ENCODE data around the gene RBM10. TPM values are rescaled to one million over a fixed set of nuclear protein-coding genes. Genes with fewer than 3 reads are reported as not detected.

RBM10 gene
- polyA plus RNA-seq, 1 experiment: 19.6 TPM

DNA sequence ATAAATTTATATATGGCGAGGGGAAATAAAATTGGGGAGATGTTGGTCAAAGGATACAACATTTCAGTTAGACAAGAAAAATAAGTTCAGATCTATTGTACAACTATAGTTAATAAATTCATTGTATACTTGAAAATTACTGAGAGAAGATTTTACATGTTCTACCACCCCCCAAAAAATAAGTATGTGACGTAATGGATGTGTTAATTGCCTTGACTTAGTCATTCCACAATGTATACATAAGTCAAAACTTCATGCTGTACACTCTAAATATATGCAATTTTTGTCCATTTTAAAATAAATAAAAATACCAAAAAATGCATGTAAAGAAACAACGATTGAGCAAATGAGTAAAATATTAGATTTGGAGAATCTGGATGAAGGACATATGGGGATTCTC lies 89.6 kb downstream of the RBM10 start:
- peak overlapping the region; percentile 64 for H3K4me3 ChIP-seq (ENCODE audit: low read depth, low read length)
- no peak overlapping the region for H3K27ac ChIP-seq (ENCODE audit: low read depth, low read length)
- CTCF ChIA-PET: no interaction called here
- H3K9me3 ChIP-seq (ENCODE audit: control insufficient read depth, insufficient read depth, low read length): no peaks in the 10 kb centered on the region
- H3K27me3 ChIP-seq (ENCODE audit: control insufficient read depth, insufficient read depth, low read length): no peaks in the 10 kb centered on the region
- POLR2A ChIA-PET: no interaction called here
- TF ChIP-seq, protein P1, sequence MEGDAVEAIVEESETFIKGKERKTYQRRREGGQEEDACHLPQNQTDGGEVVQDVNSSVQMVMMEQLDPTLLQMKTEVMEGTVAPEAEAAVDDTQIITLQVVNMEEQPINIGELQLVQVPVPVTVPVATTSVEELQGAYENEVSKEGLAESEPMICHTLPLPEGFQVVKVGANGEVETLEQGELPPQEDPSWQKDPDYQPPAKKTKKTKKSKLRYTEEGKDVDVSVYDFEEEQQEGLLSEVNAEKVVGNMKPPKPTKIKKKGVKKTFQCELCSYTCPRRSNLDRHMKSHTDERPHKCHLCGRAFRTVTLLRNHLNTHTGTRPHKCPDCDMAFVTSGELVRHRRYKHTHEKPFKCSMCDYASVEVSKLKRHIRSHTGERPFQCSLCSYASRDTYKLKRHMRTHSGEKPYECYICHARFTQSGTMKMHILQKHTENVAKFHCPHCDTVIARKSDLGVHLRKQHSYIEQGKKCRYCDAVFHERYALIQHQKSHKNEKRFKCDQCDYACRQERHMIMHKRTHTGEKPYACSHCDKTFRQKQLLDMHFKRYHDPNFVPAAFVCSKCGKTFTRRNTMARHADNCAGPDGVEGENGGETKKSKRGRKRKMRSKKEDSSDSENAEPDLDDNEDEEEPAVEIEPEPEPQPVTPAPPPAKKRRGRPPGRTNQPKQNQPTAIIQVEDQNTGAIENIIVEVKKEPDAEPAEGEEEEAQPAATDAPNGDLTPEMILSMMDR (IDR thresholded peaks at IDR 0.05; ENCODE audit: low read depth, low read length): no peak
- no peak for DNase-seq (ENCODE audit: low read depth, low spot score)

DNA sequence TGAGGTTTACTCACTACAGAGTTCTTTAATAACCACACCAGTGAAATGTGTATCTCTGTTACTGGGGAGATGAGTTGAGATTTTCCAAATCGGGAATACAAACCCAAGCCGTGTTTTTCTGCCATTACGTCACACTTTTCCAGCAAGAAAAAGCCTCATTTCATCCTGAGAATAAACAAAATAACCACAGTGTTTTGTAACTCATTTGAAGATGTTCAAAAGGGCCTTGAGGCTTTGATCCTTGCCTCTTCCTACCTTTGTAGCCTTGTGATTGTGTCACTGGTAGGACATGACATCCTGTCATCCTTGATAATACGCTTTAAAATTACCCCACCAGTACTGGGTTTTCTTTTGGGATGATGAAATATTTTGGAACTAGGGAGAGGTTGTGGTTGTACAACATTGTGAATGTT lies 90.7 kb downstream of the RBM10 start:
- Histone ChIP-seq H3K27me3 (ENCODE audit: control insufficient read depth, insufficient read depth, low read length) (no peaks in the 10 kb centered on the region), H3K4me3 (ENCODE audit: low read depth, low read length) (no peak overlapping the region), H3K9me3 (ENCODE audit: control insufficient read depth, insufficient read depth, low read length) (no peaks in the 10 kb centered on the region), H3K27ac (ENCODE audit: low read depth, low read length) (no peak overlapping the region)
- TF ChIP-seq, protein P1 (IDR thresholded peaks at IDR 0.05; ENCODE audit: low read depth, low read length): no peak
- DNase-seq (ENCODE audit: low read depth, low spot score): no peak
- ChIA-PET POLR2A (no interaction called here), CTCF (interaction anchor here (0.5 kb wide), 1 partner anchor 132 kb away, joined by 3 read pairs; no protein-coding TSS in a partner anchor)

Small RNAs within 50 kb of the gene (small RNA-seq; reads per million reads assigned to genes)
- gene RNU12-2P (ENCODE audit: insufficient read length, low read depth): not detected

Other genes with a start within 250 kb of the RBM10 start
- 6.5 and 7.7 TPM in 2 replicates for gene JADE3, start 232.8 kb upstream of the RBM10 start, polyA plus RNA-seq (2011; rRNA removed)
- gene RGN, start 66.8 kb upstream of the RBM10 start, polyA plus RNA-seq (2011; rRNA removed): 1.7 and 2.1 TPM in 2 replicates
- 51.1 and 56.5 TPM in 2 replicates for gene NDUFB11, start 519 bp upstream of the RBM10 start, polyA plus RNA-seq (2011; rRNA removed)
- gene UBA1, start 48.6 kb downstream of the RBM10 start, polyA plus RNA-seq (2011; rRNA removed): 196 and 241 TPM in 2 replicates
- gene CDK16, start 73.5 kb downstream of the RBM10 start, polyA plus RNA-seq (2011; rRNA removed): 89.9 and 106 TPM in 2 replicates
- gene USP11, start 87.8 kb downstream of the RBM10 start, polyA plus RNA-seq (2011; rRNA removed): 31.5 and 41.3 TPM in 2 replicates
- gene ZNF157, start 225.4 kb downstream of the RBM10 start, polyA plus RNA-seq (2011; rRNA removed): 0.07 and 0.10 TPM in 2 replicates